ENCODE results near the gene TEX35. TPM values are rescaled to one million over a fixed set of nuclear protein-coding genes. Genes with fewer than 3 reads are reported as not detected.

Gene TEX35
- polyA plus RNA-seq, 3 donors = not detected

- no peaks in the 10 kb centered on the region for H3K79me2 ChIP-seq (ENCODE audit: insufficient read depth, low read length)
- 97% methylated on average over 21 of the region's 26 CpGs for WGBS (ENCODE audit: insufficient coverage)
Observed at GRCh38 chr1:178496410-178497135, 16.3 kb upstream of the TEX35 start, which contains the start of gene CLEC20A. Gene CLEC20A (minus strand): TSS chr1:178496964. CDS start chr1:178496939, 25 bp downstream.

DNA sequence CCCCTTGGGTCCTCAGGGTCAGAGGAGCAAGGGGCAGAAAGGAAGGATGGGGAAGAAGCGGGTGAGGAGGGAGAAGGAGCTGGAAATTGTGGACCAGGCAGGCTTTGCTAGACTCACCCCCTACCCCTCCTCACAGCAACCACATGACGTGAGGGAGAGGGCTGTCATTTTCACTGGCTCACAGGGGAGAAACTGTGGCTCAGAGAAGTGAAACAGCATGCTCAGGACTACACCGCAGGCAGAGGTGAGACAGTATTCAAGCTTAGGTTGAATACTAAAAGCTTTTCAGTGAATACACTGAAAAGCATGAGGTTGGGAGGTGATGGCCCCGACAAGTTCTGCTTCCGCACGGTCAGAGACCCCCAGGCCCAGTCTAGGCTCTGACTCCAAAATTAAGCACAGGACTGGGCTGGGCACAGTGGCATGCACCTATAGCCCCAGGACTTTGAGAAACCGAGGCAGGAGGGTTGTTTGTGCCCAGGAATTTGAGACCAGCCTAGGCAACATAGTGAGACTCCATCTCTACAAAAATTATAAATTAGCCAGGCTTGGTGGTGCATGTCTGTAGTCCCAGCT lies 14.9 kb upstream of the TEX35 start:
- no peaks in the 10 kb centered on the region for H3K27me3 ChIP-seq (ENCODE audit: control insufficient read depth in 2 of 2, insufficient read depth in 2 of 2, low read length in 2 of 2)
- DNase-seq = no peak
- no peak overlapping the region for H3K27ac ChIP-seq (ENCODE audit: low read depth in 1 of 2, low read length in 2 of 2)
- H3K36me3 Mint-ChIP-seq = no peaks in the 10 kb centered on the region
- no peak overlapping the region for H3K9ac ChIP-seq (ENCODE audit: insufficient read depth, low read length, poor library complexity, severe bottlenecking)
- H3K4me1 Mint-ChIP-seq = peaks cover 6% of the 10 kb centered on the region
- no peaks in the 10 kb centered on the region for H3K36me3 ChIP-seq (replicated peaks in 1 of 2; ENCODE audit: control insufficient read depth in 1 of 2, insufficient read depth in 2 of 2, low read length in 2 of 2)
- no peaks in the 10 kb centered on the region for H3K9me3 ChIP-seq (replicated peaks in 1 of 2; ENCODE audit: control insufficient read depth in 1 of 2, insufficient read depth in 1 of 2, low read length in 2 of 2)
- no peaks in the 10 kb centered on the region for H4K20me1 ChIP-seq (ENCODE audit: insufficient read depth, low read length)
- H3K9me3 Mint-ChIP-seq = peaks cover 0 to 2% (median 0%) of the 10 kb centered on the region in 7 donors
- H3K4me3 Mint-ChIP-seq = no peak overlapping the region
- H3K27me3 Mint-ChIP-seq (ENCODE audit: low read depth in 3 of 3) = peaks cover 1 to 2% (median 1%) of the 10 kb centered on the region in 3 donors
- H3K4me3 ChIP-seq (replicated peaks in 1 of 3; ENCODE audit: low read depth in 2 of 3, low read length in 3 of 3) = no peak overlapping the region
- no peak overlapping the region for H3K27ac Mint-ChIP-seq
- intact Hi-C loops (cut with micrococcal nuclease) = no loop called here
- 90% methylated on average over 5 of the region's 7 CpGs for WGBS (ENCODE audit: insufficient coverage)
- H3K4me1 ChIP-seq (ENCODE audit: control insufficient read depth in 1 of 2, insufficient read depth in 2 of 2, low read length in 2 of 2) = no peaks in the 10 kb centered on the region
- H3K79me2 ChIP-seq (ENCODE audit: insufficient read depth, low read length) = no peaks in the 10 kb centered on the region
- no peak overlapping the region for H2AFZ ChIP-seq (ENCODE audit: insufficient read depth, low read depth, low read length, poor library complexity, severe bottlenecking)
- H3K4me2 ChIP-seq (replicated peaks; ENCODE audit: extremely low read depth, low read length, poor library complexity, severe bottlenecking) = no peak overlapping the region
- no peak for TF ChIP-seq CTCF (IDR thresholded peaks at IDR 0.05)

More at GRCh38 chr1:178496410-178497135, 16.3 kb upstream of the TEX35 start, which contains the start of gene CLEC20A:
- Histone ChIP-seq H2AFZ (ENCODE audit: insufficient read depth, low read depth, low read length, poor library complexity, severe bottlenecking) (no peak within 1 kb of the TSS), H3K4me2 (replicated peaks; ENCODE audit: extremely low read depth, low read length, poor library complexity, severe bottlenecking) (no peak within 1 kb of the TSS), H3K27ac (ENCODE audit: low read depth in 1 of 2, low read length in 2 of 2) (no peak within 1 kb of the TSS), H3K4me1 (ENCODE audit: control insufficient read depth in 1 of 2, insufficient read depth in 2 of 2, low read length in 2 of 2) (no peaks in the 10 kb centered on the region), H4K20me1 (ENCODE audit: insufficient read depth, low read length) (no peaks in the 10 kb centered on the region), H3K9me3 (replicated peaks in 1 of 2; ENCODE audit: control insufficient read depth in 1 of 2, insufficient read depth in 1 of 2, low read length in 2 of 2) (no peaks in the 10 kb centered on the region), H3K27me3 (ENCODE audit: control insufficient read depth in 2 of 2, insufficient read depth in 2 of 2, low read length in 2 of 2) (no peaks in the 10 kb centered on the region), H3K4me3 (replicated peaks in 1 of 3; ENCODE audit: low read depth in 2 of 3, low read length in 3 of 3) (no peak within 1 kb of the TSS), H3K9ac (ENCODE audit: insufficient read depth, low read length, poor library complexity, severe bottlenecking) (no peak within 1 kb of the TSS), H3K36me3 (replicated peaks in 1 of 2; ENCODE audit: control insufficient read depth in 1 of 2, insufficient read depth in 2 of 2, low read length in 2 of 2) (no peaks in the 10 kb centered on the region)
- Mint-ChIP-seq H3K9me3 (peaks cover 0 to 3% (median 0%) of the 10 kb centered on the region in 7 donors), H3K27me3 (ENCODE audit: low read depth in 3 of 3) (peaks cover 1 to 5% (median 4%) of the 10 kb centered on the region in 3 donors), H3K27ac (peak within 1 kb of the TSS in 1 of 7 donors; percentile 58), H3K36me3 (no peaks in the 10 kb centered on the region), H3K4me3 (no peak within 1 kb of the TSS), H3K4me1 (peaks cover 5% of the 10 kb centered on the region)
- DNase-seq = no peak
- intact Hi-C loops (cut with micrococcal nuclease) = no loop called here
- no peak for TF ChIP-seq CTCF (IDR thresholded peaks at IDR 0.05)

Data from CD14-positive monocyte (primary cell).